KMS-11 (cell line): Measurements from ENCODE around the gene PLK1.

Source experiments
- H2AFZ ChIP-seq: fragments of 200-600 bp; sonication (generic); 2 replicates; pipeline ENCODE4 v1.6.1; 2016; ENCODE audit warnings: antibody characterized with exemption, mixed run types, low read depth
- H3K27ac ChIP-seq: fragments of 200-600 bp; sonication (generic); 2 replicates; pipeline ENCODE4 v1.6.1; 2016; ENCODE audit warnings: mild to moderate bottlenecking, mixed run types
- H3K27me3 ChIP-seq: fragments of 200-600 bp; sonication (generic); 2 replicates; pipeline ENCODE4 v1.6.1; 2017; ENCODE audit warnings: mild to moderate bottlenecking, low read depth, mixed run types, moderate library complexity; ENCODE audit not compliant: insufficient read depth
- H3K36me3 ChIP-seq: fragments of 200-600 bp; sonication (generic); 2 replicates; pipeline ENCODE4 v1.6.1; 2017; ENCODE audit warnings: mild to moderate bottlenecking, mixed run types; ENCODE audit not compliant: insufficient read depth
- H3K4me1 ChIP-seq: fragments of 200-600 bp; sonication (generic); 2 replicates; pipeline ENCODE4 v1.6.1; 2016; ENCODE audit warnings: mild to moderate bottlenecking, low read depth, mixed run types; ENCODE audit not compliant: poor library complexity, severe bottlenecking
- H3K4me2 ChIP-seq: fragments of 200-600 bp; sonication (generic); 2 replicates; pipeline ENCODE4 v1.7.0; 2016; ENCODE audit warnings: mild to moderate bottlenecking, mixed run types
- H3K4me3 ChIP-seq: fragments of 200-600 bp; sonication (generic); IDR thresholded peaks from 2 replicates; pipeline ENCODE4 v1.6.1; 2017; ENCODE audit warnings: low read depth, low read length, mixed read lengths; ENCODE audit not compliant: insufficient read depth
- H3K79me2 ChIP-seq: fragments of 200-600 bp; sonication (generic); 2 replicates; pipeline ENCODE4 v1.6.1; 2016; ENCODE audit warnings: low read depth, mixed run types; ENCODE audit not compliant: insufficient read depth
- H3K9ac ChIP-seq: fragments of 200-600 bp; sonication (generic); 2 replicates; pipeline ENCODE4 v1.6.1; 2016; ENCODE audit warnings: mild to moderate bottlenecking, mixed run types
- H4K20me1 ChIP-seq: fragments of 200-600 bp; sonication (generic); 2 replicates; pipeline ENCODE4 v1.6.1; 2016; ENCODE audit warnings: mild to moderate bottlenecking, mixed run types; ENCODE audit not compliant: insufficient read depth
- TF ChIP-seq, protein P1 (sequence below): fragments of 200-600 bp; sonication (generic); conservative IDR thresholded peaks from 2 replicates; pipeline ENCODE4 v1.6.1; 2017; ENCODE audit warnings: low read depth, mild to moderate bottlenecking, antibody characterized with exemption, low read length, moderate library complexity, mixed read lengths

Gene PLK1

DNA sequence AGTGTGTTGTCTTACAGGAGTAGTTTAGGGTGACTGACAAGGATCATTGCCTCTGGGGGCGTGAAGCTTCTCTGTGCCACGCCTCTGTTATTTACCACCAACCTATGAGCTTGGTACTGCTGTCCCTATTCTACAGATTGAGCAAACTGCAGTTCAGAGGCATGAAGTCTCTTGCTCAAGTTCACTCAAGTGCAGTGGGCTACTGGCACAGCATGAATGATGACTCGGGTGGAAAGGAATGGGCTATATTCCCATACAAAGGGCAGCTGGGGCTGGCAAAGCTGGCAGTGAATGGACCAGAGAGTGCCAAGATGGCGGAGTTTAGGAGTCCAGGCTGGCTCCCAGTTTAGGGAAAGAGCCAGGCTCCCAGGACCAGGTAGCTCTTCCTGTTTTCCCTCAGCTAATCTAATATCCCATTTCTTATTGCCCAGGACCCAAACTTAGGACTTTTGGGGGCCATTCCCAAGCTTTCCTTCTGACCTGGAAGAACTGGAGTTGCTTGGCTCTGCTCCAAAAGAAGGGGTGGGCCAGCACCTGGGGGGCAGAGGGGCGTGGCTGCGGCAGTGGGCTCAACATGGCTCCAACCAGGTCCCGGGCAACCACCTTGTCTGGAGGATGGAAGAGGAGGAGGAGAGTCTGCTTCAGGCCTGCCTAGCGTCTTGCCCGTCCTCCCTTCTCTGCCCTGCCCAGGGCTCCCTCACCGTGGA is 12.9 kb downstream of the PLK1 start:
- H3K27ac ChIP-seq = no peak overlapping the region

DNA sequence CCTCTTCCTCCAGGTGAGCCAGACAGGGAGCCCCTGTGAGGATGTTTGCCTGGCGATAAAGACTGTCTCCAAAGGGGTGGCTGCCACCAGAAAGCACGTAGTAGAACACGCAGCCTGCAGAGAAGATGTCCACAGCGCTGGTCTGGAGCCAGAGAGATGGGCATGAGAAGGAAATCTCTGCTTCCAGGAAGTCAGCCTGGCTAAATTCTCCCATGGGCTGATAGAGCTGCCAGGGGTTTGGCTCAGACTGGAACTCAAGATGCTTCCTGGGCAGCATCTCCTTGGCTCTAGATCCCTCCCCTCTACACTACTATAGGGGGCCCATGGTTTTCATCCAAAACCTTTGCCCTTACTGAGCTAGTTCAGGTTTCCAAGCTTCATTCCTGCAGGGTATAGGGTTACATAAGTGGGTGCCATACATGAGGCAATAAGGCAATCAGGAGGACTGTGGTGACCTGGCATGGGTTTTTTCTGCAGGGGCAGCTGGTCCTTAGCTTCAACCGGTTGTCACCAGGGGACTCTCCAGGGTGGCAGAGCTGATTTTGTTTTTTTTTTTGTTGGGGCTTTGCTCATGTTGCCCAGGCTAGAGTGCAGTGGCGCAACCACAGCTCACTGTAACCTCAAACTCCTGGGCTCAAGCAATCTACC is 13.6 kb downstream of the PLK1 start:
- H3K4me3 ChIP-seq = no peak overlapping the region
- H3K27ac ChIP-seq = no peak overlapping the region
- H3K27me3 ChIP-seq = no peaks in the 10 kb centered on the region
- no peaks in the 10 kb centered on the region for H3K79me2 ChIP-seq
- H3K4me1 ChIP-seq = no peaks in the 10 kb centered on the region
- H3K4me2 ChIP-seq = no peak overlapping the region
- H3K36me3 ChIP-seq = peaks cover 23% of the 10 kb centered on the region; the same call in 1 of the 2 replicates
- no peaks in the 10 kb centered on the region for H4K20me1 ChIP-seq
- no peak overlapping the region for H2AFZ ChIP-seq
- no peak overlapping the region for H3K9ac ChIP-seq
- TF ChIP-seq, protein P1, sequence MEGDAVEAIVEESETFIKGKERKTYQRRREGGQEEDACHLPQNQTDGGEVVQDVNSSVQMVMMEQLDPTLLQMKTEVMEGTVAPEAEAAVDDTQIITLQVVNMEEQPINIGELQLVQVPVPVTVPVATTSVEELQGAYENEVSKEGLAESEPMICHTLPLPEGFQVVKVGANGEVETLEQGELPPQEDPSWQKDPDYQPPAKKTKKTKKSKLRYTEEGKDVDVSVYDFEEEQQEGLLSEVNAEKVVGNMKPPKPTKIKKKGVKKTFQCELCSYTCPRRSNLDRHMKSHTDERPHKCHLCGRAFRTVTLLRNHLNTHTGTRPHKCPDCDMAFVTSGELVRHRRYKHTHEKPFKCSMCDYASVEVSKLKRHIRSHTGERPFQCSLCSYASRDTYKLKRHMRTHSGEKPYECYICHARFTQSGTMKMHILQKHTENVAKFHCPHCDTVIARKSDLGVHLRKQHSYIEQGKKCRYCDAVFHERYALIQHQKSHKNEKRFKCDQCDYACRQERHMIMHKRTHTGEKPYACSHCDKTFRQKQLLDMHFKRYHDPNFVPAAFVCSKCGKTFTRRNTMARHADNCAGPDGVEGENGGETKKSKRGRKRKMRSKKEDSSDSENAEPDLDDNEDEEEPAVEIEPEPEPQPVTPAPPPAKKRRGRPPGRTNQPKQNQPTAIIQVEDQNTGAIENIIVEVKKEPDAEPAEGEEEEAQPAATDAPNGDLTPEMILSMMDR = no peak

More for the DNA sequence above, 12.9 kb downstream of the PLK1 start:
- Histone ChIP-seq H3K4me2 (no peak overlapping the region), H3K79me2 (no peaks in the 10 kb centered on the region), H3K9ac (no peak overlapping the region), H3K27me3 (no peaks in the 10 kb centered on the region), H3K4me3 (no peak overlapping the region), H4K20me1 (no peaks in the 10 kb centered on the region), H3K4me1 (no peaks in the 10 kb centered on the region), H2AFZ (no peak overlapping the region), H3K36me3 (peaks cover 28% of the 10 kb centered on the region; the same call in 1 of the 2 replicates)
- TF ChIP-seq, protein P1 = no peak

DNA sequence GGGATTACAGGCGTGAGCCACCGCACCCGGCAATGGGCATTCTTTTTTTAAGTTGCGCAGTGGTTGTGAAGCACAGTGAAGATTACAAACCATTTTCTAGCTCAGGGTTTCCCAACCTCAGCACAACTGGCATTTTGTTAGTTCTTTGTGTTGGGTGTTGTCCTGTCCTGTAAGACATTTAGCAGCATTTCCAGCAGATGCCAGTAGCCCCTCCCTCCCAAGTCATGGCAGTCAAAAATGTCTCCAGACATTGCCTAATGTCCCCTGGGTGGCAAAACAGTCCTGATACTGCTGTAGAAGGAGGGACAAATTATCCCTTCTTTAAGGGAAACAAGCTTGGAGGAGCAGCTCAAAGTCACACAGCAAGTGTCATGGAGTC is 15.6 kb downstream of the PLK1 start:
- H4K20me1 ChIP-seq = no peaks in the 10 kb centered on the region
- H3K4me2 ChIP-seq = no peak overlapping the region
- H3K27me3 ChIP-seq = no peaks in the 10 kb centered on the region
- no peaks in the 10 kb centered on the region for H3K4me1 ChIP-seq
- no peak overlapping the region for H3K9ac ChIP-seq
- H3K79me2 ChIP-seq = no peaks in the 10 kb centered on the region
- TF ChIP-seq, protein P1 = no peak
- no peak overlapping the region for H3K4me3 ChIP-seq
- no peak overlapping the region for H2AFZ ChIP-seq
- H3K36me3 ChIP-seq = peaks cover 11% of the 10 kb centered on the region; the same call in 1 of the 2 replicates
- H3K27ac ChIP-seq = no peak overlapping the region

DNA sequence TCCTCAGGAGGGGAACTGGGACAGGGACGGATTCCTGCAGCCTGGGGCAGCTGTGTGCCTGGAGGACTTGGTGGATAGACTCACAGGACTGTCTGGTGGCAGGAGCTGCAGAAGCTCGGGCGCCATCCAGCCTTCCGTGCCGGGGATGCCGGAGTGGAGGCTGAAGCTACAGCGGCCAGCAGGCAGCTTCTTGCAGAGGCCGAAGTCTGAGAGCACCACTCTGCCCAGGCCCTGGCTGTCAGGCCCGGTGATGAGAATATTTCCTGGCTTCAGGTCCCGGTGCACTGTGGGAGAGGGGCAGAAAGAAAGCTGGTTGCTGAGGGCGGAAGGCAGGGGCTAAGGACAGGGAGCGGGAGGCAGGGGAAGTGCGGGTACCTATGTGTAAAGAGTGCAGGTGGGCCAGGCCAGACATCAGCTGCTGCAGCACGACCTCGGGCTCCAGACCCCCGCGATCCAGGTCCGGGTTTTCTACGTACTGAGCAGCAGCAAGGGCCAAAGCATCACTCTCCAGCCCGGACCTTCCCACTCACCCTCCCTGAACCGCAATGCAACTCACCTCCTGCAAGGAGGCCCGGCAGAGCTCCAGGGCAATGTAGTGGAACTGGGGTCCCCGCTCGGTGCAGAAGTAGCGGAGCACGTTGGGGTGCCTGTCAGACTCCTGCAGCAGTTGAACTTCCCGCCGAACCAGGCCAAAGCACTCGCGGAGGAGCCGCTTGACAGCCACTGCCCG is 16.1 kb downstream of the PLK1 start:
- peaks cover 7% of the 10 kb centered on the region; the same call in 1 of the 2 replicates for H3K36me3 ChIP-seq
- no peak overlapping the region for H3K9ac ChIP-seq
- H3K4me2 ChIP-seq = no peak overlapping the region
- no peak overlapping the region for H2AFZ ChIP-seq
- H3K4me3 ChIP-seq = no peak overlapping the region
- H4K20me1 ChIP-seq = no peaks in the 10 kb centered on the region
- TF ChIP-seq, protein P1 = no peak
- H3K27me3 ChIP-seq = no peaks in the 10 kb centered on the region
- no peaks in the 10 kb centered on the region for H3K79me2 ChIP-seq
- H3K27ac ChIP-seq = no peak overlapping the region
- no peaks in the 10 kb centered on the region for H3K4me1 ChIP-seq
